GM21447 (cell line): ENCODE results near the gene LSAMP.

ENCODE experiments used
- ATAC-seq: cut with Tn5 transposase; IDR thresholded peaks from one replicate; pipeline ENCODE4 v1.9.1; 2021; ENCODE audit not compliant: unreplicated experiment

Gene LSAMP

DNA sequence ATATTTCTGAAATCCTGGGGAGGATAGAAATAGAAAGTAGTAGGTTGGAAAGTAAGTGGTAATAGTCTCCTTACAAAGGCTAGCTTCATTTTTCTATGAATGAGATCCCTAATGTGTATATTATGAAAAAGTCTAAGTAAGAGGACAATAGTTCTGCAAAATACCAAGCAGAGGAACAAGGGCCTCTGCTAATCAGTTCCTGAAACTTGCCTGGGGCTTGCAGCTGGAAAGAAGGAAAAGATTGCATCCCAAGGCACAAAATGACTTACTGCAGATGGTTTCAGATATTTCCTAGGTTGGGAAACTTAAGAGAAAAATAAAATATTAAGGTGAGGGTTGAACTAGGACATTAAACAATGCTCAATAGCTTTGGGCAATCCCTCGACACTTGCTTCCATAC lies 528.4 kb downstream of the LSAMP start:
- ATAC-seq = no peak

- no peak for ATAC-seq
These were observed 530.2 kb downstream of the LSAMP start for GRCh38 chr3:115915061-115915460.

DNA sequence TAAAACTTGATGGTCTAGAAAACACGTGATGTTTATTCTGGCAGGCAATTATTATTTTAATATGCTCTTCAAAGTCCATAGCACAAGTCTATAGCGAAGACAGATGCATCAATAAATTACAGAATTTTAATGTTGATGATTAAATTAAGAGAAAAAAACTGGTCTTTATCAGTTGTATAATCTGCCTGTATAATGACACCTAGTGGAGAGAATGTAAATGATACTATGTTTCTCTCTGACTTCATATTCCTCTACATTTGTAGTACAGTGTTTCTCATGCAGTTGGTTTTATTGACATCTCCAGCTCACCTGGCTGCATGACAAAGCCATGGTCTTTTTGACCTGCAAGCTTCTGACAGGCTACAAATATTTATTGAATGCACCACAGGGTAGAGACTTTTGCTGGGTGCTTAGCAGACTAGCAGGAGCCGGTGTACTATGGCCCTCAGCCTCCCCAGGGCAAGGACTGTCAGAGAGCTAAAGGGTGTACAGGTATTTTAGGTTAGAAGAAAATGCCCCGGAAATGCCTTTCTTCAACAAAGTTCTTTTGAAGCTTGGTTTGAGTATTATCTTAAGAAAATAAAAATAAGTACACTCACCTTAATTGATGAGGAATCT lies 532.1 kb downstream of the LSAMP start:
- no peak for ATAC-seq

DNA sequence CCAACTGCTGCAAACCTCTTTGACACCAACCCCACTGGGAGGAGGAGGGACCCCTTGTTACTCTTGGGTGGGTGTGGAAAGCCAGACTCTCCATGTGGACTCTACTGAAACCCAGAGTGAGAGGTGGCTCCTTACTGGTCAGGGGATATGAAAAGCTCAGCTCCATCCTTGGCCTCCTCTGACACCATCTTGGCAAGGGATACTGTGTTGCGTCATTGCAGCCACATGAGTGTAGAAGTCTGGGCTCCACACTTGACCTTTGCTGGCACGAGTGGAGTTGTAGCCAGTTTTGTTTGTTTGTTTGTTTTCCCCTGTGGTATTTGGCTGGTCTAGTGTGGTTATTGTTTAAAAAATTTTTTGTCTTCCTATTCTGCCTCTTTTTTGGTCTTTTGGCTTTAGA lies 532.9 kb downstream of the LSAMP start:
- ATAC-seq = no peak

DNA sequence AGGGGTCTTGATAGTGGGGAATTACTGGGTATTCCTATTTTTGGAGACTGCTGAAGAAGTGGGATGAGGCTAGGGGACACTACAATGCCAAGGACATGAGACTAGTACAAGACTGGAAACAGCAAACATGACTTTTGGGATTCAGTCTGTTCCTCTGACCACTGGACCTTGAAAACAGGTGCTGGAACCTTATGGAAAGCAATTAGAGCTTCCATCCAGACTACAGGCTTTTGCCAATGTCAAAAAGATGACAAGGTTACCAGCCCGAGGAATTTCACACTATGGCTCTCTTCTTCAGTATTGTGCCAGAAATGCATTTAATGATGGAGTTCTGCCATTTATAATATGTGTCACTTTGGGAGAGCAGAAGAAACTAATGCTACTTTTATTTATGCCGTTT lies 539.4 kb downstream of the LSAMP start:
- ATAC-seq = no peak

DNA sequence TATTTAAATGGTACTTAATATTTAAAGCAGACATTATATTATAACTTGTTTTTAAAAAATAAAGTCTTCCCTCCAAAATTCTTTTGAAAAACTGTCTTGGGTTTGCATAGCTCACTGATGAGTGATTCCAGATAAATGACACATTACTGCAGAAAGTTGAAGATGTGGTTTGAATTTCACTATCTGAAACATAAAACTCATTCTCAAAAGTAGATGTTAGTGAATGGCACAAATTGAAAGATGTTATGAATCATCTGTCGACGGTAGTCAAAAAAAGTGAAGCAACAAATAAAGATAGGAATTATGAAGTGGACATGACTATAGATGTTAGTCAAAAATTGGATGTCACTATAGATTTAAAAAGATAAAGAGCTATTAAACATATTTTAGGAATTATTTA lies 541.4 kb downstream of the LSAMP start:
- no peak for ATAC-seq

DNA sequence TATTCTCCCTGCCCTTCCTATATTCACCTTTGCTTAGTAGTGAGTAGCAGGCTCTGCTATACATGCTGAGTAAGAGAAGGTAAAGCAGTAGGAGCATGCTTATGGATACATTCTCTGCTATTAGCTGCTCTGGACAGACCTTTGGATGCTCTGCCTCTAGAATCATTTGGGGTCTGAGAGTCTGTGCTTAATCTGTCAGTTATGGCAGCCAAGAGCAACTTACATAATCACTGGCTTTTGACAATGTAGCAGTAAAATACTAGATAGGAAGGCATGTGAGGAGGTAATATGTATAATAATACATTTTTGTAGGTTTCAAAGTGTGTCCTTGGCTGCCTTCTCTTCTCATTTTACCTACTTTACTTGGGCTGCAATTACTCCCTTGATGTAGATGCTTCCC lies 544.3 kb downstream of the LSAMP start:
- no peak for ATAC-seq

DNA sequence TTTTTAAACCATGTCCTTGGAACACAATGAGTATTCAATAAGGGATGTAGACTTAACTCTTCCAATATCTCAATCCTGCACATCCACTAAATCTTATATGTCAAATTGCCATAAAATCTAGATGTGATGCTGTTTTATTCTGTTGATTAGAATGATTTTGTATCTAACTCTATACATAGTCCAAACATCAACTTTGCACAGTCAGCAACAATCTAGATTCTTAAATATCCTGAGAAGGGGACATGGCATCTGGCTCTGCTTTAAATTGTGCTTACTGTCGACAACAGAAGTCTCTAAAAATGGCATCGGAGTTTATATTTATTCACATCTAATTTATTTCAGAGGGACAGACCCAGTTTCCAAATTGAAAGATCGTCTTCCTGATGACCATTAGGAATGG lies 545.8 kb downstream of the LSAMP start:
- ATAC-seq = no peak

GRCh38 chr3:115898656-115899410 lies 546.5 kb downstream of the LSAMP start:
- ATAC-seq = no peak

DNA sequence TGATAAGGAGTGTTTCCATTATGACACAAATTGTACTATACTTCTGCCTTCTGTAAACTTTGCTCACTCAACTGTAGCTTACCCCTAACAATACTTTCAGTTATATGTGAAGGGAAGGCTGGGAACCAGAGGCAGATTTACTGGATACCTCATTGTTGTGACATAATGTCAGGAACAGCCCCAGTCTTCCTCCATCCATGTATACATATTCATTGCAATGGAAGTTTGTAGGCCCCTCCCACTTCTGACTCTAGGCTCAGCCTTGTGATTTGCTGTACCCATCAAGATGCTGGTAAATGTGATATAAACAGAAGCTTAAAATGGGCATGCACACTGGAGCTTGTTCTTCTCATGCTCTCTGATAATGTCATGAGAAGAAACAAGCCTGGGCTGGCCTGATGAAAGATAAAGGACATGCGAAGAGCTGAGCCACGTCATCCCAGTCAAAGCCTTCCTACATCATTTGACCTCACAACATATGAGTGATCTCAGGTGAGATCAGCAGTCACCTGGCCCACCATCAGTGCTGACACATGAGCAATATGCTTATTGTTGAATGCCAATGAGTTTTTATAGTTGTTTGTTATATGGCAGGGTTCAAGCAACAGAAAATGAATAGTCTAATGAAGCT lies 554.2 kb downstream of the LSAMP start:
- no peak for ATAC-seq

DNA sequence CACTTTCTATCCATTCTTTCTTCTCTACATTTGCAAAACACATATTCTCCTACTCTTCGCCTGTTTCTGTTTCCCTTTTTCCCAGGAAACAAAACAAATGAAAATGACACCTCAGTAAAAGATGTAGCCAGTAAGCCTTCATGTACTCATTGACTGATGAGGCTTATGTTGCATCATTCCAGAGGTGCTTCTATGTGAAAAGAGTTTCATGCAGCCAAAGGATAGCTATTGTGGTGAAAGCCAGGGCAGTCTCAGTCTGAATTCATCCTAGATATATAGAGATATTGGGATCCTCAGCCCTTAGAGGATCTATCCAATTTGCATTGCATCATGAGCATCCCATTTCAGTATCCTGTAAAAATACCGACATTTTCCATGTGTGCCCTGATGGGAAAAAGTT lies 554.7 kb downstream of the LSAMP start:
- ATAC-seq = no peak

- ATAC-seq = no peak
These were observed 559.7 kb downstream of the LSAMP start for GRCh38 chr3:115885621-115886020.

- no peak for ATAC-seq
These were observed 567.7 kb downstream of the LSAMP start for GRCh38 chr3:115877615-115877899.

DNA sequence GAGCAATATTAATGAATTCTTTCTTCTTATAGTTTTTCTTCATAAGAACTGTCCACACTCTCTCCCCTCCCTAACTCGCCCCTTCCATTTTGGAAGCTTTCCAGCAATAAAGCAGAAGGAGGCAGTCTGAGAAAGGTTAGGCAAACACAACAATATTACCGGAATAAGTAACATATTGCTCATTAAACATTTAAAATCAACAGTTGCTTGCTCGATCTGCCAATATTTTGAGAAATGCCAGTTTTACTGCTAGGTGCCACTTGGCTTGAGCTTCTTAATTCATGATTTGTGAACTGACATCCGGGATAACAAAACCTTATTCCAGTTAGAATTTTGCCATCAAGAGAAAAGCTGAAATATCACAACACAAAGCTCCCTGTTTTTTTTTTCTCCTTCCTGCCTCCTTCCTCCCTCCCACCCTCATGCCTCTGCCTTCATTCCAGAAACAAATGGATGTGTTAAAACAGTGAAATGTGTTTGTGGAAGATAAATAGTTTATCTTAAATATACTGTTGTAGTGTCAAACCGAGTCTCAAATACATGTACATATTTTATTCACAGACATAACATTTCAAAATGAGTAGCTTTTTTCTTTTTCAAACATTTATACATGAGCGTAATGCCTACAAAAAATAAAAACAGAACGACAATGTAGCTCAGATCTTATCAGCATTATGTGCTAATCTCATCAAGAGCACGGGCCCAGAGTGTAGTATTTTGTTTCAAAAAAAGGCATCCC lies 568.2 kb downstream of the LSAMP start:
- no peak for ATAC-seq

DNA sequence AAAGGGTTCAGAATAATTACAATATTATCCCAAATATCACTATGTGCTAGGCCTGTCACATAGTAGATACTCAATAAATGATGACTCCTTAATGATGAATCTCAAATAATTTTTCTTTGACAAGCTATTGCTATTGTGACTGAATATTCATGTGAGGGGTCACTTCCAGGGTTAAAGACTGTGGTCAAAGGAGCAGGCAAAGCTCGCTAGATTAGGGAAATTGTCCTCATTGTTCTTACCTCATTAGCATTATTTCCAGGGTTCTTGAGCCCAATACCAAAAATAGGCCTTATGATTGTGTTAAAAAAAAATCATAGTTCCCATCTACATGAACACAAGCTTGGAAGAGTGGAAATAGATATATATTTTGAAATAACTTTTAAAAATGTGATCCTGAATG lies 569.8 kb downstream of the LSAMP start:
- ATAC-seq = no peak

- no peak for ATAC-seq
These were observed 573.6 kb downstream of the LSAMP start for GRCh38 chr3:115871735-115872134.

DNA sequence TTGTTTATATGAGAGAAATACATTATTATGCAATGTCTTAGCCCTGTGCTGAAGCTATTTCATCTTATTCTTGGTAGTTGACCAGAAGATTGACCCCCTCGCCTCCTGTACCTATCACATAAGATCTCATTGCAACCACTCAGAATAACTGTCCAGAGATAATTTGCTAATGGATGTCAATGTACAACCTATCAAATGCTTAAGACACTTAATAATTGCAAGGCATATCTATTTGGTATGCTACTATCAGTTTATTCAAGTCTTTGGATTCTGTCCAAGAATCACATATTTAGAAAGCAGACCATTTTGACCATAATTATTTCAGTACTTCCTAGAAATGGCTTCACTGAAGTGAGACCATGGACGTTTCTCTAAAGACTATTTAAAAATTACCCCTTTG lies 580.4 kb downstream of the LSAMP start:
- ATAC-seq = no peak

- ATAC-seq = no peak
These were observed 582.4 kb downstream of the LSAMP start for GRCh38 chr3:115862849-115863248.

- ATAC-seq = no peak
These were observed 583.2 kb downstream of the LSAMP start for GRCh38 chr3:115862099-115862498.

DNA sequence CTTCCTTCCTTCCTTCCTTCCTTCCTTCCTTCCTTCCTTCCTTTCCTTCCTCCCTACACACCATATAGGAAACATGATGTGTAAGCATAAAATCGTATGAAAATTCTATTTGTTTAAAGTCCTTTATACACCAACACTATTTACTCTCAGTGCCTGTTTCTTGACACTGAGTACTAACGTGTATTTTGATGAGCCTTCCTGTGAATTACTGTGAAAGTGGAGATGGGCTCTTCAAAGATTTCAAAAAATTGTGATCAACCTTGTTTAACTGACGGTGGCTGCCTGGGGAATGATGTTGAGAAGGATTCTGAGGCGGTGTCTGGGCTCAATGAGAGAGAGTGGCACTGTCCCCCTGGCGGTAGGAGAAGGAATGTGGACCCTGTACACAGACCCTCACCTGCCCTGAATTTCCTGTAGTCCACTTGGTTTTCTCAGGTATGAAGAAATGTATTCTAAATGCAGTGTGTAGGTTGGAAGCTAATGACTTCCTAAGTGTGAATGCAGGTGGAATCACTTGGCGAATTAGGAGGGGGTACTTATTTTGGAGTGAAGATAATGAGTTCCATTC lies 584.0 kb downstream of the LSAMP start:
- ATAC-seq = no peak

DNA sequence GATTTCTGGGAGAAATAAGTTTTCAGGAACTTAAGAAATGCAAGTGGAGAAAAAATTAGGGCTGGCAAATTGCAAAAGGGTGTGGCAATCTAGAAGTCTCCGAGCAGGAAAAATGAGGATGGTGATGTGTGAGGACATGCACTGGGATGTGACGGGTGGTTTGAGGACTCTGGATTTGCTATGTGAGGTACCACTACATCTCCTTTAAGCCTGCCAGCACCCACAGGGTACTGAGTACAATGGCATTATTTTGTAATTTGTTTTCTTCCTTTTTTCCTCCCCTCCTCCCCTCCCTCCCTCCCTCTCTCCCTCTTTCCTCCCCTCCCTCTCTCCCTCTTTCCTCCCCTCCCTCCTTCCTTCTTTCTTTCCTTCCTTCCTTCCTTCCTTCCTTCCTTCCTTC lies 584.5 kb downstream of the LSAMP start:
- ATAC-seq = no peak
